SH-SY5Y (cell line): ENCODE measurements around the gene SMIM5.

Source experiments
- GATA2 ChIP-seq: IDR thresholded peaks from 2 replicates; pipeline ENCODE4 v1.6.1; 2011; ENCODE audit warnings: mild to moderate bottlenecking, low read depth, low read length
- GATA3 ChIP-seq: IDR thresholded peaks from 2 replicates; pipeline ENCODE4 v1.6.1; 2011; ENCODE audit warnings: low read depth, mild to moderate bottlenecking, low read length, moderate library complexity

DNA sequence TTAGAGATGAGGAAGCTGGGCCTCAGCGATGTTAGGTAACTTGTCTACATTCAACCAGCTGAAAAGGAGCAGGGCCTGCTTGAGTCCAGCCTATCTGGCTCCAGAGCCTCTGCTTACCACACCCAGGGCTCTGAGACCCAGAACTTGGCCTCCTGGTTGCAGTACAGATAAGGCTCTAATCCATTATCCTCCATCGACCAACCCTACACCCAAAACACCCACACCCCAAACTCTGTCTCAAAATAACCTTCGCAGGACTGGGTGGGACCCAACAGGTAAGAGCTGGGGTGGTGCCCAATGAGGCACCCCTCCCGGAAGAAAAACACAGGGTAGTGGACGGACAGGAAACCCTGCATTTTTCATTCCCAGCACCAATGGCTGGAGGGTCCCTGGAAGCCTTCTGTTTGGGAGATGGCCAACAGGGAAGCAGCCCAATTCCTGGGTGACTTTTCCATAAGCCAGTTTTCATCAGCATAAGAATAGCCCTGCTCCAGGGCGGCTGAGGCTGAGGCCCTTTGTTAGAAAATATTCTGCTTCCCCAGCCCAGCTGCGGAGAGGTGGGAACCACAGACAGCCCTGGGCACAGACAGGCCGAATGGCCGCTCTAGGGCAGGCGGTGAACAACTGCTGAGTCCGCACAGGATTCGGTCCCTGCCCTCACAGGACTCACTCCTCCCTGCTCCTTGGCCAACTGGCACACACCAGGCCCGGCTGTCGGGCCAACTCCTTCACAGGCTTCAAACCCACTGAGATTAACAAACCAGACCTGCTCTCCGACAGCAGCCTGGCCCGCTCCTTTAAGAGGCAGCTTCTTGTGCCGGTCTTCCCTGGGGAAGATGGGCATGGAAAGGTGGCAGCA lies 9.8 kb downstream of the SMIM5 start:
- TF ChIP-seq GATA2, result no peak
- no peak for TF ChIP-seq GATA3
